ENCODE data around the gene KCNQ1.

DNA sequence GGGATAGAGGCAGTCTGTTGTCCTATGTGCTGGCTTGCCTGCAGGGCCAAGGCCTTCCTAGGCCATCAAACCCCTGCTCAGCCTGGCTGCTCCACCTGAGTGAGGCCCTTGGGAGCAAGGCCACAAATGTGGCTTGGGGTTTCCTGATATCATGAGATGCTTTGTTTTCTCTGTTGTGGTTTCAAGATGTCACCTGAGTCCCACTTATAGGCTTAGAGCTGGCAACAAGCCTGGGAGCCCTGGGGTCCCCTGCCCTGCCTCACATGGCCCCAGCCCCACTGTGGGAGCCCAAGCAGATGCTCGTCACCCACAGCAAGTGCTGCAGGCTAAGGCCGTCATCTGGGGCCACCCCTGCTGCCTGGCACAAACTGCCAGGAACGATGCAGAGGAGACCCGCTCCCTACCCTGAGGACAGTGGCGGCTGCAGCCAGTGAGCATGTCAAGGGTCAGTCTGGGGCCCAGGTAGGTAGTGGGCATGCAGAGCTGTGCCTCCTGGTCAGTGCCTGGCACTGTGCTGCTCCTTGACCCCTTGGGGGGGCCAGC is 330.3 kb downstream of the KCNQ1 start:
- TF ChIP-seq, protein P1, sequence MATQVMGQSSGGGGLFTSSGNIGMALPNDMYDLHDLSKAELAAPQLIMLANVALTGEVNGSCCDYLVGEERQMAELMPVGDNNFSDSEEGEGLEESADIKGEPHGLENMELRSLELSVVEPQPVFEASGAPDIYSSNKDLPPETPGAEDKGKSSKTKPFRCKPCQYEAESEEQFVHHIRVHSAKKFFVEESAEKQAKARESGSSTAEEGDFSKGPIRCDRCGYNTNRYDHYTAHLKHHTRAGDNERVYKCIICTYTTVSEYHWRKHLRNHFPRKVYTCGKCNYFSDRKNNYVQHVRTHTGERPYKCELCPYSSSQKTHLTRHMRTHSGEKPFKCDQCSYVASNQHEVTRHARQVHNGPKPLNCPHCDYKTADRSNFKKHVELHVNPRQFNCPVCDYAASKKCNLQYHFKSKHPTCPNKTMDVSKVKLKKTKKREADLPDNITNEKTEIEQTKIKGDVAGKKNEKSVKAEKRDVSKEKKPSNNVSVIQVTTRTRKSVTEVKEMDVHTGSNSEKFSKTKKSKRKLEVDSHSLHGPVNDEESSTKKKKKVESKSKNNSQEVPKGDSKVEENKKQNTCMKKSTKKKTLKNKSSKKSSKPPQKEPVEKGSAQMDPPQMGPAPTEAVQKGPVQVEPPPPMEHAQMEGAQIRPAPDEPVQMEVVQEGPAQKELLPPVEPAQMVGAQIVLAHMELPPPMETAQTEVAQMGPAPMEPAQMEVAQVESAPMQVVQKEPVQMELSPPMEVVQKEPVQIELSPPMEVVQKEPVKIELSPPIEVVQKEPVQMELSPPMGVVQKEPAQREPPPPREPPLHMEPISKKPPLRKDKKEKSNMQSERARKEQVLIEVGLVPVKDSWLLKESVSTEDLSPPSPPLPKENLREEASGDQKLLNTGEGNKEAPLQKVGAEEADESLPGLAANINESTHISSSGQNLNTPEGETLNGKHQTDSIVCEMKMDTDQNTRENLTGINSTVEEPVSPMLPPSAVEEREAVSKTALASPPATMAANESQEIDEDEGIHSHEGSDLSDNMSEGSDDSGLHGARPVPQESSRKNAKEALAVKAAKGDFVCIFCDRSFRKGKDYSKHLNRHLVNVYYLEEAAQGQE (IDR thresholded peaks at IDR 0.05; ENCODE audit: unreplicated experiment): no peak
- TF ChIP-seq EZH2 (IDR thresholded peaks at IDR 0.05; ENCODE audit: low read depth, unreplicated experiment) (no peak), CREB1 (CRISPR knock-in tag; IDR thresholded peaks at IDR 0.05; ENCODE audit: low read depth) (no peak), JUNB (IDR thresholded peaks at IDR 0.05; ENCODE audit: unreplicated experiment) (no peak), EZH2phosphoT487 (IDR thresholded peaks at IDR 0.05; ENCODE audit: unreplicated experiment) (no peak), POLR2AphosphoS5 (IDR thresholded peaks at IDR 0.05; ENCODE audit: low read depth) (no peak), STAT1 (IDR thresholded peaks at IDR 0.05; ENCODE audit: unreplicated experiment) (no peak), ZNF331 (CRISPR knock-in tag; IDR thresholded peaks at IDR 0.05; ENCODE audit: low read depth) (no peak), NANOG (IDR thresholded peaks at IDR 0.05; ENCODE audit: borderline replicate concordance) (no peak)
- TF ChIP-seq, protein P2, sequence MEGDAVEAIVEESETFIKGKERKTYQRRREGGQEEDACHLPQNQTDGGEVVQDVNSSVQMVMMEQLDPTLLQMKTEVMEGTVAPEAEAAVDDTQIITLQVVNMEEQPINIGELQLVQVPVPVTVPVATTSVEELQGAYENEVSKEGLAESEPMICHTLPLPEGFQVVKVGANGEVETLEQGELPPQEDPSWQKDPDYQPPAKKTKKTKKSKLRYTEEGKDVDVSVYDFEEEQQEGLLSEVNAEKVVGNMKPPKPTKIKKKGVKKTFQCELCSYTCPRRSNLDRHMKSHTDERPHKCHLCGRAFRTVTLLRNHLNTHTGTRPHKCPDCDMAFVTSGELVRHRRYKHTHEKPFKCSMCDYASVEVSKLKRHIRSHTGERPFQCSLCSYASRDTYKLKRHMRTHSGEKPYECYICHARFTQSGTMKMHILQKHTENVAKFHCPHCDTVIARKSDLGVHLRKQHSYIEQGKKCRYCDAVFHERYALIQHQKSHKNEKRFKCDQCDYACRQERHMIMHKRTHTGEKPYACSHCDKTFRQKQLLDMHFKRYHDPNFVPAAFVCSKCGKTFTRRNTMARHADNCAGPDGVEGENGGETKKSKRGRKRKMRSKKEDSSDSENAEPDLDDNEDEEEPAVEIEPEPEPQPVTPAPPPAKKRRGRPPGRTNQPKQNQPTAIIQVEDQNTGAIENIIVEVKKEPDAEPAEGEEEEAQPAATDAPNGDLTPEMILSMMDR (conservative IDR thresholded peaks at IDR 0.05; ENCODE audit: low read depth in 2 of 2): no peak
- TF ChIP-seq, protein P3, sequence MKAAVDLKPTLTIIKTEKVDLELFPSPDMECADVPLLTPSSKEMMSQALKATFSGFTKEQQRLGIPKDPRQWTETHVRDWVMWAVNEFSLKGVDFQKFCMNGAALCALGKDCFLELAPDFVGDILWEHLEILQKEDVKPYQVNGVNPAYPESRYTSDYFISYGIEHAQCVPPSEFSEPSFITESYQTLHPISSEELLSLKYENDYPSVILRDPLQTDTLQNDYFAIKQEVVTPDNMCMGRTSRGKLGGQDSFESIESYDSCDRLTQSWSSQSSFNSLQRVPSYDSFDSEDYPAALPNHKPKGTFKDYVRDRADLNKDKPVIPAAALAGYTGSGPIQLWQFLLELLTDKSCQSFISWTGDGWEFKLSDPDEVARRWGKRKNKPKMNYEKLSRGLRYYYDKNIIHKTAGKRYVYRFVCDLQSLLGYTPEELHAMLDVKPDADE (IDR thresholded peaks at IDR 0.05): no peak
- TF ChIP-seq, protein P4, sequence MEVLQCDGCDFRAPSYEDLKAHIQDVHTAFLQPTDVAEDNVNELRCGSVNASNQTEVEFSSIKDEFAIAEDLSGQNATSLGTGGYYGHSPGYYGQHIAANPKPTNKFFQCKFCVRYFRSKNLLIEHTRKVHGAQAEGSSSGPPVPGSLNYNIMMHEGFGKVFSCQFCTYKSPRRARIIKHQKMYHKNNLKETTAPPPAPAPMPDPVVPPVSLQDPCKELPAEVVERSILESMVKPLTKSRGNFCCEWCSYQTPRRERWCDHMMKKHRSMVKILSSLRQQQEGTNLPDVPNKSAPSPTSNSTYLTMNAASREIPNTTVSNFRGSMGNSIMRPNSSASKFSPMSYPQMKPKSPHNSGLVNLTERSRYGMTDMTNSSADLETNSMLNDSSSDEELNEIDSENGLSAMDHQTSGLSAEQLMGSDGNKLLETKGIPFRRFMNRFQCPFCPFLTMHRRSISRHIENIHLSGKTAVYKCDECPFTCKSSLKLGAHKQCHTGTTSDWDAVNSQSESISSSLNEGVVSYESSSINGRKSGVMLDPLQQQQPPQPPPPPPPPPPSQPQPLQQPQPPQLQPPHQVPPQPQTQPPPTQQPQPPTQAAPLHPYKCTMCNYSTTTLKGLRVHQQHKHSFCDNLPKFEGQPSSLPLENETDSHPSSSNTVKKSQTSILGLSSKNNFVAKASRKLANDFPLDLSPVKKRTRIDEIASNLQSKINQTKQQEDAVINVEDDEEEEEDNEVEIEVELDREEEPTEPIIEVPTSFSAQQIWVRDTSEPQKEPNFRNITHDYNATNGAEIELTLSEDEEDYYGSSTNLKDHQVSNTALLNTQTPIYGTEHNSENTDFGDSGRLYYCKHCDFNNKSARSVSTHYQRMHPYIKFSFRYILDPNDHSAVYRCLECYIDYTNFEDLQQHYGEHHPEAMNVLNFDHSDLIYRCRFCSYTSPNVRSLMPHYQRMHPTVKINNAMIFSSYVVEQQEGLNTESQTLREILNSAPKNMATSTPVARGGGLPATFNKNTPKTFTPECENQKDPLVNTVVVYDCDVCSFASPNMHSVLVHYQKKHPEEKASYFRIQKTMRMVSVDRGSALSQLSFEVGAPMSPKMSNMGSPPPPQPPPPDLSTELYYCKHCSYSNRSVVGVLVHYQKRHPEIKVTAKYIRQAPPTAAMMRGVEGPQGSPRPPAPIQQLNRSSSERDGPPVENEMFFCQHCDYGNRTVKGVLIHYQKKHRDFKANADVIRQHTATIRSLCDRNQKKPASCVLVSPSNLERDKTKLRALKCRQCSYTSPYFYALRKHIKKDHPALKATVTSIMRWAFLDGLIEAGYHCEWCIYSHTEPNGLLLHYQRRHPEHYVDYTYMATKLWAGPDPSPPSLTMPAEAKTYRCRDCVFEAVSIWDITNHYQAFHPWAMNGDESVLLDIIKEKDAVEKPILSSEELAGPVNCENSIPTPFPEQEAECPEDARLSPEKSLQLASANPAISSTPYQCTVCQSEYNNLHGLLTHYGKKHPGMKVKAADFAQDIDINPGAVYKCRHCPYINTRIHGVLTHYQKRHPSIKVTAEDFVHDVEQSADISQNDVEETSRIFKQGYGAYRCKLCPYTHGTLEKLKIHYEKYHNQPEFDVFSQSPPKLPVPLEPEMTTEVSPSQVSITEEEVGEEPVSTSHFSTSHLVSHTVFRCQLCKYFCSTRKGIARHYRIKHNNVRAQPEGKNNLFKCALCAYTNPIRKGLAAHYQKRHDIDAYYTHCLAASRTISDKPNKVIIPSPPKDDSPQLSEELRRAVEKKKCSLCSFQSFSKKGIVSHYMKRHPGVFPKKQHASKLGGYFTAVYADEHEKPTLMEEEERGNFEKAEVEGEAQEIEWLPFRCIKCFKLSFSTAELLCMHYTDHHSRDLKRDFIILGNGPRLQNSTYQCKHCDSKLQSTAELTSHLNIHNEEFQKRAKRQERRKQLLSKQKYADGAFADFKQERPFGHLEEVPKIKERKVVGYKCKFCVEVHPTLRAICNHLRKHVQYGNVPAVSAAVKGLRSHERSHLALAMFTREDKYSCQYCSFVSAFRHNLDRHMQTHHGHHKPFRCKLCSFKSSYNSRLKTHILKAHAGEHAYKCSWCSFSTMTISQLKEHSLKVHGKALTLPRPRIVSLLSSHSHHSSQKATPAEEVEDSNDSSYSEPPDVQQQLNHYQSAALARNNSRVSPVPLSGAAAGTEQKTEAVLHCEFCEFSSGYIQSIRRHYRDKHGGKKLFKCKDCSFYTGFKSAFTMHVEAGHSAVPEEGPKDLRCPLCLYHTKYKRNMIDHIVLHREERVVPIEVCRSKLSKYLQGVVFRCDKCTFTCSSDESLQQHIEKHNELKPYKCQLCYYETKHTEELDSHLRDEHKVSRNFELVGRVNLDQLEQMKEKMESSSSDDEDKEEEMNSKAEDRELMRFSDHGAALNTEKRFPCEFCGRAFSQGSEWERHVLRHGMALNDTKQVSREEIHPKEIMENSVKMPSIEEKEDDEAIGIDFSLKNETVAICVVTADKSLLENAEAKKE (CRISPR knock-in tag; IDR thresholded peaks at IDR 0.05): no peak

Data from GM23338 (cell line).